Measurements from ENCODE around the gene CREB3L4. TPM values are rescaled to one million over a fixed set of nuclear protein-coding genes. Genes with fewer than 3 reads are reported as not detected.
A peak's percentile ranks its signal among the peaks of the same experiment; 100 is the strongest.

Gene CREB3L4
- total RNA-seq, 4 donors from 2014 or later = 6.6 to 23.1 (median 17.0) TPM

GRCh38 chr1:153968408-153968807 is 706 bp downstream of the CREB3L4 start:
- H3K4me3 ChIP-seq (replicated peaks in 1 of 3) = peak overlapping the region in 1 of 3 donors; percentile 46
- DNase-seq = peak in 1 of 2 donors; percentile 24
- TF ChIP-seq POLR2A (IDR thresholded peaks at IDR 0.05) (no peak), CTCF (IDR thresholded peaks at IDR 0.05) (no peak)

GRCh38 chr1:153968972-153969371 is 1.3 kb downstream of the CREB3L4 start:
- intact Hi-C loops (cut with DNase I) = no loop called here
- peaks cover 1 to 3% of the 10 kb centered on the region in 2 donors for H3K36me3 ChIP-seq
- no peak for TF ChIP-seq CTCF (IDR thresholded peaks at IDR 0.05)
- no peak for TF ChIP-seq POLR2A (IDR thresholded peaks at IDR 0.05)
- peak overlapping the region in 1 of 3 donors; percentile 46 for H3K4me3 ChIP-seq (replicated peaks in 1 of 3)
- peak overlapping the region in 2 of 3 donors; percentile 93 to 98 for H3K27ac ChIP-seq
- H3K27me3 ChIP-seq = no peaks in the 10 kb centered on the region
- H3K4me1 ChIP-seq = peaks cover 18 to 31% of the 10 kb centered on the region in 2 donors
- no peak for DNase-seq
- WGBS, 2 donors = 87 to 93% methylated on average over 2 of the region's 2 CpGs
- H3K9me3 ChIP-seq = no peaks in the 10 kb centered on the region

More at GRCh38 chr1:153968408-153968807, 706 bp downstream of the CREB3L4 start:
- peak overlapping the region in 2 of 3 donors; percentile 93 to 98 for H3K27ac ChIP-seq
- H3K27me3 ChIP-seq = no peaks in the 10 kb centered on the region
- H3K9me3 ChIP-seq = no peaks in the 10 kb centered on the region
- intact Hi-C loops (cut with DNase I) = no loop called here
- no peaks in the 10 kb centered on the region for H3K36me3 ChIP-seq
- WGBS, 2 donors = 11 to 12% methylated on average over 13 of the region's 13 CpGs
- peaks cover 22 to 32% of the 10 kb centered on the region in 2 donors for H3K4me1 ChIP-seq

- no peak for DNase-seq
- peaks cover 15% of the 10 kb centered on the region in 2 donors for H3K36me3 ChIP-seq
- H3K9me3 ChIP-seq = no peaks in the 10 kb centered on the region
- no peak overlapping the region for H3K27ac ChIP-seq
- H3K4me1 ChIP-seq = peaks cover 16 to 19% of the 10 kb centered on the region in 2 donors
- no peak for TF ChIP-seq CTCF (IDR thresholded peaks at IDR 0.05)
- TF ChIP-seq POLR2A (IDR thresholded peaks at IDR 0.05) = no peak
- 92 to 94% methylated on average over 2 of the region's 2 CpGs for WGBS, 2 donors
- H3K4me3 ChIP-seq (replicated peaks in 1 of 3) = no peak overlapping the region
- no peaks in the 10 kb centered on the region for H3K27me3 ChIP-seq
- intact Hi-C loops (cut with DNase I) = no loop called here
Measured at GRCh38 chr1:153970346-153970745, 2.6 kb downstream of the CREB3L4 start.

- peaks cover 16 to 23% of the 10 kb centered on the region in 2 donors for H3K4me1 ChIP-seq
- no peak for TF ChIP-seq CTCF (IDR thresholded peaks at IDR 0.05)
- DNase-seq = no peak
- intact Hi-C loops (cut with DNase I) = no loop called here
- H3K4me3 ChIP-seq (replicated peaks in 1 of 3) = no peak overlapping the region
- H3K27ac ChIP-seq = no peak overlapping the region
- H3K9me3 ChIP-seq = no peaks in the 10 kb centered on the region
- WGBS, 2 donors = 90 to 92% methylated on average over 3 of the region's 3 CpGs
- no peaks in the 10 kb centered on the region for H3K27me3 ChIP-seq
- H3K36me3 ChIP-seq = peaks cover 20 to 22% of the 10 kb centered on the region in 2 donors
Measured at GRCh38 chr1:153973071-153973470, 5.4 kb downstream of the CREB3L4 start.

GRCh38 chr1:153973525-153973924 is 5.8 kb downstream of the CREB3L4 start:
- Histone ChIP-seq H3K4me3 (replicated peaks in 1 of 3) (no peak overlapping the region), H3K9me3 (no peaks in the 10 kb centered on the region), H3K4me1 (peaks cover 18 to 19% of the 10 kb centered on the region in 2 donors), H3K27ac (no peak overlapping the region), H3K36me3 (peaks cover 20 to 22% of the 10 kb centered on the region in 2 donors), H3K27me3 (no peaks in the 10 kb centered on the region)
- no peak for DNase-seq
- 81 to 90% methylated on average over 6 to 7 of the region's 7 CpGs for WGBS, 2 donors
- TF ChIP-seq CTCF (IDR thresholded peaks at IDR 0.05) (no peak), POLR2A (IDR thresholded peaks at IDR 0.05) (no peak)
- intact Hi-C loops (cut with DNase I) = no loop called here

Measured in thyroid gland (tissue), 4 donors.